ENCODE measurements around the gene MDP1. TPM values are rescaled to one million over a fixed set of nuclear protein-coding genes. Genes with fewer than 3 reads are reported as not detected.

The MDP1 gene
- total RNA-seq, 1 experiment from 2014 or later, result 7.4 TPM

DNA sequence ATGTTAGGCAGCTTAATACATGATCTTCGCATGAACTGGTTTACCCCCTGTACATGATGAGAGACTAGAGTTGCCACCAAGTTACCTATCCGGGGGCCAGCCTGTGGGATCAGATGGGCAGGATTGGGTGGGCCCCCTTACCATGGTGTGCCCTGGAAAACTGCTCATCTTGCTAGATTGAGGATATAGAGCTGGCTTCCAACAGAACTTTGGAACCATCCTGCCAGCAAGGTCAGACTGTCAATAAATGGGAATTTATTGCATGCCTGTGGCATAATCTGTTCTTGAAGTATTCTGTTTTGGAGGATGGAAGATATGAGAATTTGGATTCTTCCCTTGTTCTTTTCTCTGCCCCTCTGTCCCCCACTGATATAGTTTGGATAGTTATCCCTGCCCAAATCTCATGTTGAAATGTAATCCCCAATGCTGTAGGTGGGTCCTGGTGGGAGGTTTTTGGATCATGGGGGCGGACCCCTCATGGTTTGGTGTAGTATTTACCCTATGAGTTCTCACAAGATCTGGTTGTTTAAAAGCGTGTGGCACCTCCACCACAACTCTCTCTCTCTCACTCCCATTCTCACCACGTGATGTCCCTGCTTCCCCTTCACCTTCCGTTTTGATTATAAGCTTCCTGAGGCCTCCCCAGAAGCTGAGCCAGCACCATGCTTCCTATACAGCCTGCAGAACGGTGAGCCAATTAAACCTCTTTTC is 16.9 kb downstream of the MDP1 start:
- Mint-ChIP-seq H3K27ac (ENCODE audit: unreplicated experiment) (peak overlapping the region; percentile 5), H3K4me1 (ENCODE audit: low read depth, unreplicated experiment) (peaks cover 5% of the 10 kb centered on the region), H3K27me3 (ENCODE audit: unreplicated experiment) (no peaks in the 10 kb centered on the region), H3K36me3 (ENCODE audit: insufficient read depth, unreplicated experiment) (peaks cover 70% of the 10 kb centered on the region), H3K4me3 (ENCODE audit: low read depth, unreplicated experiment) (no peak overlapping the region), H3K9me3 (ENCODE audit: low read depth, unreplicated experiment) (peaks cover 5% of the 10 kb centered on the region)
- intact Hi-C loops (cut with micrococcal nuclease; ENCODE audit: unreplicated experiment), result no loop called here
- no peak for TF ChIP-seq CTCF (IDR thresholded peaks at IDR 0.05; ENCODE audit: unreplicated experiment)
- DNase-seq, result no peak
- no TSS peak for BruUV-seq (replicated peaks)
- CTCF ChIA-PET, result interaction anchor here (0.7 kb wide), 1 partner anchor 104 kb away, joined by 6 read pairs; no protein-coding TSS in a partner anchor

- intact Hi-C loops (cut with micrococcal nuclease; ENCODE audit: unreplicated experiment), result no loop called here
- Mint-ChIP-seq H3K4me1 (ENCODE audit: low read depth, unreplicated experiment) (peaks cover 8% of the 10 kb centered on the region), H3K27me3 (ENCODE audit: unreplicated experiment) (no peaks in the 10 kb centered on the region), H3K27ac (ENCODE audit: unreplicated experiment) (no peak overlapping the region), H3K9me3 (ENCODE audit: low read depth, unreplicated experiment) (no peaks in the 10 kb centered on the region), H3K4me3 (ENCODE audit: low read depth, unreplicated experiment) (peak overlapping the region; percentile 88), H3K36me3 (ENCODE audit: insufficient read depth, unreplicated experiment) (peaks cover 70% of the 10 kb centered on the region)
- TF ChIP-seq CTCF (IDR thresholded peaks at IDR 0.05; ENCODE audit: unreplicated experiment), result no peak
- DNase-seq, result no peak
- BruUV-seq (replicated peaks), result no TSS peak
- CTCF ChIA-PET, result interaction anchor here (1.2 kb wide), 1 partner anchor 45 kb away, joined by 3 read pairs; the partner anchor contains the start of gene TINF2
These were observed 18.8 kb downstream of the MDP1 start for GRCh38 chr14:24197056-24197450.

GRCh38 chr14:24196071-24197055 is 19.5 kb downstream of the MDP1 start:
- CTCF ChIA-PET, result interaction anchor here (1.2 to 1.8 kb wide), 3 partner anchors 17 to 49 kb away, joined by 3 to 5 read pairs (median 3); partner anchors contain the start of genes CHMP4A, RNF31 and TINF2

More at GRCh38 chr14:24196071-24197055, 19.5 kb downstream of the MDP1 start:
- intact Hi-C loops (cut with micrococcal nuclease; ENCODE audit: unreplicated experiment), result no loop called here
- H3K9me3 Mint-ChIP-seq (ENCODE audit: low read depth, unreplicated experiment), result no peaks in the 10 kb centered on the region
- peaks cover 8% of the 10 kb centered on the region for H3K4me1 Mint-ChIP-seq (ENCODE audit: low read depth, unreplicated experiment)
- peaks cover 63% of the 10 kb centered on the region for H3K36me3 Mint-ChIP-seq (ENCODE audit: insufficient read depth, unreplicated experiment)
- peak overlapping the region; percentile 88 for H3K4me3 Mint-ChIP-seq (ENCODE audit: low read depth, unreplicated experiment)
- peak overlapping the region; percentile 92 for H3K27ac Mint-ChIP-seq (ENCODE audit: unreplicated experiment)
- DNase-seq, result no peak
- TF ChIP-seq CTCF (IDR thresholded peaks at IDR 0.05; ENCODE audit: unreplicated experiment), result no peak
- H3K27me3 Mint-ChIP-seq (ENCODE audit: unreplicated experiment), result no peaks in the 10 kb centered on the region
- BruUV-seq (replicated peaks), result TSS peak; percentile 67
